B cell (primary cell): Measurements from ENCODE around the gene DUSP9. TPM values are rescaled to one million over a fixed set of nuclear protein-coding genes. Genes with fewer than 3 reads are reported as not detected.

ENCODE experiments used
- ATAC-seq: fragments of 200-7000 bp; cut with Tn5 transposase; one replicate; pipeline ENCODE4 v1.10.0; 2021; ENCODE audit warnings: low read depth, mild to moderate bottlenecking, moderate number of reproducible peaks, moderate library complexity
- CTCF ChIA-PET: fragments of 350-600 bp; sonication (Branson Sonifier 250); formaldehyde crosslinking; loops from one replicate; lab custom pipeline; 2021; ENCODE audit warnings: antibody characterized with exemption, inconsistent platforms; lab: Charles Lee
- POLR2A ChIA-PET: fragments of 350-600 bp; sonication (Branson Sonifier 250); formaldehyde crosslinking; loops from one replicate; lab custom pipeline; 2021; ENCODE audit warnings: antibody characterized with exemption; lab: Charles Lee
- DNase-seq: peaks from one replicate; pipeline ENCODE4 v3.0.0; 2013
- H2AFZ ChIP-seq: 2 replicates; pipeline ENCODE4 v1.6.1; 2012; ENCODE audit warnings: mild to moderate bottlenecking, low read depth, low read length; ENCODE audit not compliant: insufficient read depth, poor library complexity, severe bottlenecking
- H3K27ac ChIP-seq, 2 donors: 1 replicate in 1 of 2; 2 replicates in 1 of 2; pipeline ENCODE4 v1.5.1; 2012 to 2013; ENCODE audit warnings: low read length in 2 of 2, mild to moderate bottlenecking in 2 of 2, moderate library complexity in 1 of 2
- H3K27me3 ChIP-seq, 4 experiments: fragments of 200-600 bp in 1 of 4; sonication (generic) in 1 of 4; replicated peaks in 1 of 4; 1 replicate in 2 of 4; 2 replicates in 2 of 4; pipeline versions ENCODE4 v1.6.1 to v1.7.0; 2013 to 2016; ENCODE audit warnings: low read length in 3 of 4, mild to moderate bottlenecking in 2 of 4, mixed read lengths in 1 of 4, moderate library complexity in 1 of 4; ENCODE audit not compliant: insufficient read depth in 4 of 4, control insufficient read depth in 3 of 4; ENCODE audit errors: control extremely low read depth in 1 of 4
- H3K36me3 ChIP-seq, 2 experiments: replicated peaks in 1 of 2; 1 replicate in 1 of 2; 2 replicates in 1 of 2; pipeline versions ENCODE4 v1.6.1 to v1.7.1; 2013; ENCODE audit warnings: low read length in 1 of 2; ENCODE audit not compliant: insufficient read depth in 2 of 2, control insufficient read depth in 1 of 2; ENCODE audit errors: control extremely low read depth in 1 of 2, extremely low read depth in 1 of 2
- H3K4me1 ChIP-seq, 2 donors: fragments of 200-600 bp in 1 of 2; sonication (generic) in 1 of 2; 1 replicate in 1 of 2; 2 replicates in 1 of 2; pipeline versions ENCODE4 v1.5.1 to v1.6.1; 2013 to 2017; ENCODE audit warnings: low read length in 2 of 2; ENCODE audit not compliant: control insufficient read depth in 2 of 2, insufficient read depth in 2 of 2
- H3K4me2 ChIP-seq: replicated peaks from 2 replicates; pipeline ENCODE3; 2012; ENCODE audit warnings: mild to moderate bottlenecking, low read depth, low read length; ENCODE audit not compliant: poor library complexity, severe bottlenecking
- H3K4me3 ChIP-seq, 5 experiments: fragments of 200-600 bp in 1 of 5; sonication (generic) in 1 of 5; 1 replicate in 3 of 5; 2 replicates in 2 of 5; pipeline versions ENCODE4 v1.5.1 to v1.7.0; 2011 to 2016; ENCODE audit warnings: low read length in 4 of 5, mild to moderate bottlenecking in 4 of 5, low read depth in 2 of 5, control low read depth in 1 of 5, moderate library complexity in 1 of 5; ENCODE audit not compliant: insufficient read depth in 1 of 5; ENCODE audit errors: control extremely low read depth in 1 of 5, extremely low read depth in 1 of 5
- H3K79me2 ChIP-seq: fragments of 200-600 bp; sonication (generic); one replicate; pipeline ENCODE4 v1.6.0; 2016; ENCODE audit warnings: low read length; ENCODE audit not compliant: control insufficient read depth, insufficient read depth
- H3K9ac ChIP-seq: fragments of 200-600 bp; sonication (generic); 2 replicates; pipeline ENCODE4 v1.6.1; 2017; ENCODE audit warnings: mild to moderate bottlenecking, low read length, moderate library complexity
- H3K9me3 ChIP-seq, 3 donors: one replicate each; pipeline versions ENCODE4 v1.6.1 to v1.7.1; 2013; ENCODE audit warnings: low read length in 2 of 3; ENCODE audit not compliant: control insufficient read depth in 2 of 3, insufficient read depth in 1 of 3; ENCODE audit errors: control extremely low read depth in 1 of 3
- H4K20me1 ChIP-seq: 2 replicates; pipeline ENCODE4 v1.6.0; 2012; ENCODE audit warnings: mild to moderate bottlenecking, low read length; ENCODE audit not compliant: insufficient read depth, control insufficient read depth, poor library complexity, severe bottlenecking
- H3K27ac Mint-ChIP-seq: one replicate; pipeline ENCODE4 v1.8.0; 2021; ENCODE audit warnings: mixed read lengths
- H3K27me3 Mint-ChIP-seq: one replicate; pipeline ENCODE4 v1.8.0; 2021; ENCODE audit warnings: mixed read lengths
- H3K4me1 Mint-ChIP-seq: one replicate; pipeline ENCODE4 v1.8.0; 2021; ENCODE audit warnings: mixed read lengths
- H3K4me3 Mint-ChIP-seq: one replicate; pipeline ENCODE4 v1.8.0; 2021; ENCODE audit warnings: mixed read lengths
- H3K9me3 Mint-ChIP-seq: one replicate; pipeline ENCODE4 v1.8.0; 2022; ENCODE audit warnings: mixed read lengths; ENCODE audit not compliant: insufficient read depth
- EZH2 ChIP-seq: IDR thresholded peaks from 2 replicates; pipeline ENCODE4 v1.6.1; 2012; ENCODE audit warnings: borderline replicate concordance, low read depth, mild to moderate bottlenecking, moderate library complexity, low read length; ENCODE audit not compliant: insufficient read depth, poor library complexity, severe bottlenecking
- WGBS: methylation state at CpG from one replicate; pipeline ENCODE4 v1.1.5; 2013; ENCODE audit warnings: missing lambda C conversion rate; ENCODE audit not compliant: insufficient coverage; 5-methylcytosine and 5-hydroxymethylcytosine counted together
- intact Hi-C: fragments of 100-400 bp; cut with micrococcal nuclease; formaldehyde crosslinking; loops from one replicate; pipeline ENCODE4 v1.10.0; 2022
- polyA plus RNA-seq: library from polyadenylated mRNA; depleted of rRNA; stranded (reverse); fragments of >200 nt; gene quantifications from 2 replicates; pipeline ENCODE4 v1.2.3, GENCODE V29; 2012
- total RNA-seq, 2 donors: library from RNA; stranded (reverse); fragments of 120-200 nt in 1 of 2; gene quantifications; 1 replicate in 1 of 2; 2 replicates in 1 of 2; pipeline versions ENCODE4 v1.2.3 to v1.2.4, GENCODE V29; 2013 to 2022
- TF ChIP-seq, protein P1 (sequence below): fragments of 200-600 bp; IDR thresholded peaks from one replicate; pipeline ENCODE4 v1.8.0; 2022; ENCODE audit warnings: antibody characterized with exemption, mild to moderate bottlenecking

Gene DUSP9
- total and polyA plus RNA-seq, 2 donors (not counting 1 experiment from before 2014, with no cell fraction given), result not detected

DNA sequence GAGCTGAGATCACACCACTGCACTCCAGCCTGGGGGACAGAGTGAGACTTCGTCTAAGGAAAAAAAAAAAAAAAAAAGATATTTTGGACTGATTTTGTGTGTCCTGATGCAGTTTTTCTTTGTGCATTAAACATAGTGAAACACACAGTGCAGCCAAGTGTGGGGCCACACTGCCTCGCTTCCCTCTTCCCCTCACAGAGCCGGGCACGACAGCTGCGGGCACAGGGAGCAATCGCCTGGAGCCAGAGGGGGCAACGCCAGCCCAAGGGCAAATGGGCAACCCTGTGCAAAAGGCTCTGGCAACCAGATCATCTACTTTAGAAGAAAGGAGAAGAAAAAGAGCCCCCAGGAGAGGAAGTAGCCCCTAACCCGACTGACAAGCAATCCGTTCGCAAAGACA, 34.6 kb upstream of the DUSP9 start:
- no CpG with 5 or more reads among the region's 10 CpGs for WGBS
- no peaks in the 10 kb centered on the region for H4K20me1 ChIP-seq
- no peak for ATAC-seq
- ChIA-PET CTCF (interaction anchor here (0.7 to 1.3 kb wide), 3 partner anchors 48 to 58 kb away, joined by 3 read pairs; no protein-coding TSS in a partner anchor), POLR2A (interaction anchor here (0.7 kb wide), 1 partner anchor 26 kb away, joined by 6 read pairs; no protein-coding TSS in a partner anchor)
- no peak overlapping the region for H2AFZ ChIP-seq
- Mint-ChIP-seq H3K27ac (no peak overlapping the region), H3K9me3 (no peaks in the 10 kb centered on the region), H3K27me3 (peaks cover 16% of the 10 kb centered on the region), H3K4me3 (no peak overlapping the region), H3K4me1 (peaks cover 10% of the 10 kb centered on the region)
- H3K9me3 ChIP-seq, result peaks cover 0 to 4% (median 0%) of the 10 kb centered on the region in 3 donors
- no peaks in the 10 kb centered on the region for H3K79me2 ChIP-seq
- H3K4me1 ChIP-seq, result peaks cover 0 to 15% of the 10 kb centered on the region in 2 donors
- H3K4me2 ChIP-seq, result no peak overlapping the region
- H3K27ac ChIP-seq, result no peak overlapping the region
- no peak overlapping the region for H3K9ac ChIP-seq
- no peak for DNase-seq
- no peak overlapping the region for H3K4me3 ChIP-seq
- TF ChIP-seq, protein P1, sequence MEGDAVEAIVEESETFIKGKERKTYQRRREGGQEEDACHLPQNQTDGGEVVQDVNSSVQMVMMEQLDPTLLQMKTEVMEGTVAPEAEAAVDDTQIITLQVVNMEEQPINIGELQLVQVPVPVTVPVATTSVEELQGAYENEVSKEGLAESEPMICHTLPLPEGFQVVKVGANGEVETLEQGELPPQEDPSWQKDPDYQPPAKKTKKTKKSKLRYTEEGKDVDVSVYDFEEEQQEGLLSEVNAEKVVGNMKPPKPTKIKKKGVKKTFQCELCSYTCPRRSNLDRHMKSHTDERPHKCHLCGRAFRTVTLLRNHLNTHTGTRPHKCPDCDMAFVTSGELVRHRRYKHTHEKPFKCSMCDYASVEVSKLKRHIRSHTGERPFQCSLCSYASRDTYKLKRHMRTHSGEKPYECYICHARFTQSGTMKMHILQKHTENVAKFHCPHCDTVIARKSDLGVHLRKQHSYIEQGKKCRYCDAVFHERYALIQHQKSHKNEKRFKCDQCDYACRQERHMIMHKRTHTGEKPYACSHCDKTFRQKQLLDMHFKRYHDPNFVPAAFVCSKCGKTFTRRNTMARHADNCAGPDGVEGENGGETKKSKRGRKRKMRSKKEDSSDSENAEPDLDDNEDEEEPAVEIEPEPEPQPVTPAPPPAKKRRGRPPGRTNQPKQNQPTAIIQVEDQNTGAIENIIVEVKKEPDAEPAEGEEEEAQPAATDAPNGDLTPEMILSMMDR, result no peak
- TF ChIP-seq EZH2, result no peak
- no peaks in the 10 kb centered on the region for H3K36me3 ChIP-seq
- intact Hi-C loops, result loop anchor here (5.0 kb wide), 1 partner anchor 35 kb away; the partner anchor contains the start of gene DUSP9
- H3K27me3 ChIP-seq, result peaks cover 0 to 5% (median 0%) of the 10 kb centered on the region in 4 experiments

DNA sequence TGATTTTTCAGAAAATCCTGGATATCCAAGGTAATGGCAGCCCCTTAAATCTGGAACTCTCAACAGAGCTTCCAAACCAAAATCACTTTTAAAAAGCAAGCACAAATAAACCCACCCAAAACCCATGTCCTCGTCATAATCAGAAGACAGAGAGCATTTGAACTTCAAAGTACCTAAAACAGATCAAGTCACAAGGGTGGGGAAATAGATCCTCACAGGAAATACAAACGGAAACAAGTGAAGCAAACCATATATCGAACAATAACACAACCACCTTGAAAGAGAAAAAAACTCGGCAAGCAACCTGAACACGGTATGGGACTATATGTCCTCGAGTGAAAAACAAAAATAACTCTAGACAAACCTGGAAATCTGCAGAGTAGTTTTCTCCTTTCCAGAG, 32.2 kb upstream of the DUSP9 start:
- WGBS, result 75% methylated on average over 2 of the region's 6 CpGs
- ATAC-seq (no peak), DNase-seq (no peak)
- H2AFZ ChIP-seq, result no peak overlapping the region
- no peak for TF ChIP-seq EZH2
- TF ChIP-seq, protein P1, result no peak
- peaks cover 0 to 3% (median 0%) of the 10 kb centered on the region in 4 experiments for H3K27me3 ChIP-seq
- H4K20me1 ChIP-seq, result no peaks in the 10 kb centered on the region
- no peak overlapping the region for H3K4me2 ChIP-seq
- no peaks in the 10 kb centered on the region for H3K9me3 Mint-ChIP-seq
- H3K4me1 Mint-ChIP-seq, result peaks cover 4% of the 10 kb centered on the region
- H3K36me3 ChIP-seq, result no peaks in the 10 kb centered on the region
- no peak overlapping the region for H3K27ac ChIP-seq
- ChIA-PET CTCF (interaction anchor here (1.0 kb wide), 1 partner anchor 47 kb away, joined by 4 read pairs; no protein-coding TSS in a partner anchor), POLR2A (no interaction called here)
- no peaks in the 10 kb centered on the region for H3K79me2 ChIP-seq
- H3K4me1 ChIP-seq, result peaks cover 0 to 8% of the 10 kb centered on the region in 2 donors
- H3K27ac Mint-ChIP-seq, result no peak overlapping the region
- H3K9ac ChIP-seq, result no peak overlapping the region
- H3K4me3 ChIP-seq, result no peak overlapping the region
- no peak overlapping the region for H3K4me3 Mint-ChIP-seq
- peaks cover 16% of the 10 kb centered on the region for H3K27me3 Mint-ChIP-seq
- H3K9me3 ChIP-seq, result peaks cover 0 to 4% (median 0%) of the 10 kb centered on the region in 3 donors
- intact Hi-C loops, result loop anchor here (5.0 kb wide), 1 partner anchor 32 kb away; the partner anchor contains the start of gene DUSP9
